ENCODE data around the gene LRRC7. TPM values are rescaled to one million over a fixed set of nuclear protein-coding genes. Genes with fewer than 3 reads are reported as not detected.
"Not testable (repeated sequence)": the region's sequence is repeated elsewhere in the genome, so short reads cannot be mapped to it uniquely, and the experiment has no call there.

Gene LRRC7
- total RNA-seq, 1 donor from 2014 or later, result 303 TPM

- no peak for DNase-seq
Measured at GRCh38 chr1:69888657-69889056, 320.9 kb downstream of the LRRC7 start.

DNA sequence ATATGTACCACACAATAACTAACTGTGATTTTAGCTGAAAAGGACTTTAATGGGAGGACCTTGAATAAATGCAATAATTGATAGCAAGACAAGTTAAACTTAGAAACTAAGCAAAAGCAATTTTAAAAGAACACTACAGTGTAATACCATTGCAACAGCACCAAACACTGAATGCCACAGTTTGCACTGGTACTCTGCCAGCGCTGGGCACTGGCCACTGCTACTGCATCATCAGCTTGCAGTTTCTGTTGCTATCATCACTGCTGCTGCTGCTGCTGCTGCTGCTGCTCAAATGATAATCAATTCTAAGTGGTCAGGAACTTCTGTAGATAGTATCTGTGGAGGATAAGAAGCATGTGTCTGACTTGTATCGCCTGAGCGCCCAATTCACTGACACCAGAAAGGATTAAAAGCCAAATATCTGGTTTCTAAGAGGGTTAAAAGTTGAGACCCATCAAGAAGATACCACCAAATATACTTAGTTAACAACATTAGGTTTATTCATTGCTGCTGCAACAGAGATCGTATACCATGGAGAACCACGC lies 330.8 kb downstream of the LRRC7 start:
- peak; percentile 1 for DNase-seq

- no peak for DNase-seq
Measured at GRCh38 chr1:69911301-69911801, 343.6 kb downstream of the LRRC7 start.

DNA sequence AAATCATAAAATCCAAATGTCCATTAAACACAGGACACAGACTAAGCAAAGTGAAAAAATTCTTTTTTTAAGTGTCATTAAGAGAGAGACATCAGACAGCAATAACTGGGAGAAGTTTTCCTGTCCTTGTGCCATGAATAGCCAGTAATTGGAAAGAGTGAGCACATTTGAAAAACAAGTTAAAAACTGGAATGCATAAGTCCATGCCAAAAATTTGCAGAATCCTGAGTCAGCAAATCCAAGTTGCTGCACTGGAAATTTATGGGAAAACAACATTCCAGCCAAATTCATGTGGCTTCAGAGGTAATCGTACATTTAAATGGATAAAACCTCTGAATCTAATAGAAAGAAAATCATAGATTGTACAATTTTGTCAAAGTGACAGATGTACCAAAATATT lies 346.3 kb downstream of the LRRC7 start:
- DNase-seq, result no peak

DNA sequence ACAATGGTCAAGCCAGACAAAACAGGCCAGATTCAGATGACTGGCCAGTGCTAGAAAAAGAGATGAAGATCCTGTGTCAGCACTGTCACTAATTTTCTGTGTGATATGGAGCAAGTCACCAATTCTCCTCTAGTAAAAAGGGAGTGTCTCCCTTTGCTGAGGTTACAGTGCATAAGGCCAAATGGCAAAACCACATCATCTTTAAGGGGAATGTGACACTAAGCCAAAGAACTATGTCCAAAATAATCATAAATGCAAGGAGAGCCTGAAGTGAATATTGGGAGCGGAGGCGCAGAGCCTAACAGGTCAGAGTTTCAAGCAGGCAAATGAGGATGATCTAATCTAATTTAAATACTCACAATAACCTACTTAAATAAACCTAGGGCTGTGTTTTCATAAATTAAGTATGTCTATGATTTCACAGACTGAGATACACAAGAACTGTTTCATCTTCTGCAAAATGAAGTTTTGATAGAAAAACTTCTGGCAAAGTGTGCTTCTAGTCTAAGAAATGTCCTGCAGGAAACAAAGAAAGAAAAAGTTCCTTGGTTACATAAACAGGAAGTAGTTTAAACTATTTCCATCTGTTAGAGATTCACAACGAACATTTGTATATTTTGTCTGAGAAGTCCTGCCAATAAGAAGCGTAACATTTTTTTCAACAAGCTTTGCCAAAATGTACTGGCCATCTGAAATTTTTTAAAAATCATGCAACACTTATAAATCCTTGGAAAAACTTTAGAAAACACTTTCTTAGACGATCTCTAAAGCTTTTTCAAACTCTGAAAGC lies 347.4 kb downstream of the LRRC7 start:
- DNase-seq, result no peak

- DNase-seq, result no peak
Measured at GRCh38 chr1:69919129-69919921, 351.6 kb downstream of the LRRC7 start.

DNA sequence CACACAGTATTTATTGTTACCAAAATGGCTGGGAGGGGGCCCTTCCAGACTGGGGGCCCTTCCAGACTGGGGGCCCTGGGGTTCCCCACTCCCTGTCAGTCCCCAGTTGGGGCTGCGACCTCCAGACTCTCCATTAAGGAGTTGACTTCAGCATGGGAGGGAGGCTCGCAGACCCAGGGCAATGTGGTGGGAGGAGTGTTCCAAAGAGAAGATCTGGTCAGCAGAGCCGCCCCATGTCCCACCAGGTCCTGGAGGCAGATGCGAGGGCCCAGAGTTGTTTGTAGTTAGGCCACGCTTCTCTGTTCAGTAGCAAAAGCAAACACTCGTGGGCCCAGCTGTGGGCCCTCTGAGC lies 352.2 kb downstream of the LRRC7 start:
- no peak for DNase-seq

- no peak for DNase-seq
Measured at GRCh38 chr1:69920426-69920825, 352.7 kb downstream of the LRRC7 start.

- DNase-seq, result no peak
Measured at GRCh38 chr1:69921486-69921885, 353.8 kb downstream of the LRRC7 start.

DNA sequence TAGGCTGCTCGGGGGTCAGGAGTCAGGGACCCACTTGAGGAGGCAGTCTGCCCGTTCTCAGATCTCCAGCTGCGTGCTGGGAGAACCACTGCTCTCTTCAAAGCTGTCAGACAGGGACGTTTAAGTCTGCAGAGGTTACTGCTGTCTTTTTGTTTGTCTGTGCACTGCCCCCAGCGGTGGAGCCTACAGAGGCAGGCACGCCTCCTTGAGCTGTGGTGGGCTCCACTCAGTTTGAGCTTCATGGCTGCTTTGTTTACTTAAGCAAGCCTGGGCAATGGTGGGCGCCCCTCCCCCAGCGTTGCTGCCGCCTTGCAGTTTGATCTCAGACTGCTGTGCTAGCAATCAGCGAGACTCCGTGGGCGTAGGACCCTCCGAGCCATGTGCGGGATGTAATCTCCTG lies 360.5 kb downstream of the LRRC7 start:
- not testable (repeated sequence) for DNase-seq

GRCh38 chr1:69929308-69930057 lies 361.8 kb downstream of the LRRC7 start:
- no peak for DNase-seq

GRCh38 chr1:69930396-69930795 lies 362.7 kb downstream of the LRRC7 start:
- DNase-seq, result no peak

- DNase-seq, result no peak
Measured at GRCh38 chr1:69932760-69933159, 365.0 kb downstream of the LRRC7 start.

DNA sequence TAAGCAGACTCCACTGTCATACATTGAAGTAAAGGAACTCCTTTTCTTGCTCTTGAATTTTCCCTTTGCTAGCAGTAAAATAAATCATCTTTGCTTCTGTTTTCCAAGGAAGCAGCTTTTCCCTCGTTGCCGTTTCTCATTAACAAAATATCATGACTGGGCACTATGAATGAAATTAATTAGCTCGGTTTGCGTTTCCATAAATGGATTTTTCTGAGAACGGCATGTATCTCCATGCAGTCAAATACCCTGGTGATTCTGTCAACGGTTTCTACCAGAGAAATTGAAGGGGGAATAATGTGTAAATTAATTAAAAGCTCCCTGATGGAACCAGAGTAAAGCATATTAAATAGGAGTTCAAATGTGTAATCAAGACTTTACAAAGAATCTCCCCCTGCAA lies 372.5 kb downstream of the LRRC7 start:
- DNase-seq, result no peak

GRCh38 chr1:69940816-69941215 lies 373.1 kb downstream of the LRRC7 start:
- DNase-seq, result no peak

GRCh38 chr1:69943030-69943429 lies 375.3 kb downstream of the LRRC7 start:
- DNase-seq, result no peak

DNA sequence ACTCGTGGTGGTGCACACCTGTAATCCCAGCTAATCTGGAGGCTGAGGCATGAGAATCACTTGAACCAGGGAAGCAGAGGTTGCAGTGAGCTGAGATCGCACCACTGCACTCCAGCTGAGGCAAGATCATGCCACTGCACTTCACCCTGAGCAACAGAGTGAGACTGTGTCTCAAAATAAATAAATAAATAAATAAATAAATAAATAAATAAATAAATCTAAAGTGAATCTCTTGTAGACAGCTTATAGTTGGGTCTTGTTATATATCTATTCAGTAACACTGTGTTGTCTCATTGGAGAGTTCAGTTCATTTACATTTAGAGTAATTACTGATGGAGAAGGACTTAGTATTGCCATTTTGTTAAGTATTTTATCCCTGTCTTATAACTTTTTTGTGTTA lies 379.2 kb downstream of the LRRC7 start:
- DNase-seq, result no peak

DNA sequence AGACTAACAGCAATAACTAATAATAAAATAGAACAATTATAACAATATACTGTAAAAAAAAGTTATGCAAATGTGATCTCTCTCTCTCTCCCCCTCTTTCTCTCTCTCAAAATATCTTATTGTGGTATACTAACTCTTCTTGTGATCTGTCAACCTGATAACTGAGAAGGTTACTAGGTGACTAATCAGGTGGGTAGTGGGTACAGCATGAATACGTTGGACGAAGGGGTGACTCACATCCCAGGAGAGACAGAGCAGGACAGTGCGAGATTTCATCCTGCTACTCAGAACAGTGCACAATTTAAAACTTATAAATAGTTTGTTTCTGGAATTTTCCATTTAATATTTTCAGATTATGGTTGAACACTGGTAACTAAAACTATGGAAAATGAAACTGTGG lies 380.1 kb downstream of the LRRC7 start:
- no peak for DNase-seq

DNA sequence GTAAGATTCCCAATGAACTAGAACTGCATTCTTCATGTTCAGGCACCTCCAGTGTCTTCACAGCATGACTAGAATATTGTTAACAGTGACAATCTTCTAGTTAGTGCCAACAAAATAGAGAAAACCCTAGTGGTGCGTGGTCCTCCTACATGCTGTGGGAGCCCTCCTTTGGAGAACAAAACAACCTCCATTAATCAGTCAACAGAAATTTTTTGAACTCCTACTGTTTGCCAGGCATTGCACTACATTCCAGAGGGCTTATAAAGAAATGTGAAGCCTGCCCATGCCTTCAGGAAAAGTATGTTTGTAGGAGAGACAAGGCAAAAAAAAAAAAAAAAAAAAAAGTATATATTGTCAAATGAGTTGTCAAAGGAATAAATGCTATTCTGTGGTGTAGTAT lies 385.0 kb downstream of the LRRC7 start:
- DNase-seq, result no peak

DNA sequence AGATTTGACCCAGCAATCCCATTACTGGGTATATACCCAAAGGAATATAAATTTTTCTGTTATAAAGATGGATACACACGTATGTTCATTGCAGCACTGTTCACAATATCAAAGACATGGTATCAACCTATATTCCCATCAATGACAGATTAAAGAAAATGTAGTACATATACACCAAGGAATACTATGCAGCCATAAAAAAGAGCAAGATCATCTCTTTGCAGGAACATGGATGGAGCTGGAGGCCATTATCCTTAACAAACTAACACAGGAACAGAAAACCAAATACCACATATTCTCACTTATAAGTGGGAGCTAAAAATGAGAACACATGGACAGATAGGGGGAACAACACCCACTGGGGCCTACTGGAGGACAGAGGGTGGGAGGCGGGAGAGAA lies 394.7 kb downstream of the LRRC7 start:
- DNase-seq, result not testable (repeated sequence)

DNA sequence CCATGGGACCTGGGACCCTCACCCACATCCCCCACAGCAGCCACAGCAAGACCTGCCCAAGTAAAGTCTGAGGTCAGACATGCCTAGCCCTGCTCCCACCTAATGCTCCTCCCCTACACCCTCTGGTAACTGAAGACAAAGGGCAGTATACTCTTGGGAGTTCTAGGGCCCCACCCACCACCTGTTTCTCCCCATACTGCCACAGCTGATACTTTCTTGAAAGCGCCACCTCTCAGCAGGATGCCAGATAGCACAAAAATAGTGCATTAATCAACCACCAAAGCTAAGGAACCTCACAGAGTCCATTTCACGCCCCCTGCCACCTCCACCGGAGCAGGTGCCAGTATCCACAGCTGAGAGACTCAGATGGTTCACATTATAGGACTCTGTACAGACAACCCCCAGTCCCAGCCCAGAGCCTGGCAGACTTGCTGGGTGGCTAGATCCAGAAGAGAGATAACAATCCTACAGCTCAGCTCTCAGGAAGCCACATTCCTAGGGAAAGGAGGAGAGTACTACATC lies 399.6 kb downstream of the LRRC7 start:
- no peak for DNase-seq

DNA sequence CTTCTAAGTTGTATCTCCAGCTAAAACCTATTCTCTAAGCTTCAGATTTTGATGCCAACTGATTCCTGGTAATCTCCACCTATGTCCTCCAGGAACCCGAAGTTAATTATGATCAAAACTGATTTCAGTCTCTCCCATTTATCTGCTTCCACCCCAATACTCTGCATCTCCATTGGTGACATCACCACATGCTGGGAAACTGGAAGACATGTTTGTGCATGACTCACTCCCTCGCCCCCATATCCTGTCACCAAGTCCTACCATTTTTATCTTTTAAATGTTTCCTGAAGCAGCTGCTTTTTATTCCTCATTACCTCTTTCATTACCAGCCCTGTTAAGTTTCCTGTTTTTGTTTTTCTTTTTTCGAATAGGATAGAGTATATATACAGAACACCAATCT lies 409.2 kb downstream of the LRRC7 start:
- peak; percentile 20 for DNase-seq

Data from occipital lobe (tissue), 2 donors.